ENCODE measurements around the gene TNS1.
A peak's percentile ranks its signal among the peaks of the same experiment; 100 is the strongest.

The TNS1 gene

DNA sequence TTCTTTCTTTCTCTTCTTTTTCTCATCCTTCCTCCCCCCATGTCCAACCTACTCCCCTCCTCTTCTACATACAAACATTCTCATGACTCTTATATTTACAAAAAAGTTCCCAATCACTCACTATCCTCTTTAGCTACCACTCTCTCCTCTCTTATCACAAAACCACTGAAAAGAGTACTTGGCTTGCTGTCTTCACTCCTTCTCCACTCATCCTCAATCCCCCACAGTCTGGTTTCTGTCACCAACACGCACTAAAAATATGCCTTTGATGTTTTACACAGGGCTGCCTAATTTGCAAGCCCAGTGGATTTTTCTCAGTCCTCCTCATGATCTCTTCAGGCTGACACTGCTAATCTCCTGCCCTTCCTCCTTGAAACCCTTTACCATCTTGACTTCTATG, 159.5 kb downstream of the TNS1 start:
- no peak for DNase-seq

DNA sequence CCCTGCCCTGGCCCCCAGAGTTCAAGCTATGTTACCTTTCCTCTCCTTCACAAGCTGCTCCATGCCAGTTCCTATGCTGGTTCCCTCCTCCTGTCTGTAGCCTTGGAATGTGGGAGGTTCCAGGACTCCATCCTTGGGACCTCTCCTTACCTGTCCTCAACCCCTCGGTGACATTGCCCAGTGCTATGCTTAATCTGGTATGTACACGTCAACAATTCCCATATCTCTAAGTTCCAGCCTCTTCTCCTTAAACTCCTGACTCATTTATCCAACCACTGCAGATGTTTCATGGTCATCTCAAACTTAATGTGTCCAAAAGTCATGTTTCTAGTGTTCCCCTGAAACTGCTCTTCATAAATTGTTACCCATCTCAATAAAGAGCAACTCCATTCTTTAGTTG, 160.8 kb downstream of the TNS1 start:
- DNase-seq, result no peak

DNA sequence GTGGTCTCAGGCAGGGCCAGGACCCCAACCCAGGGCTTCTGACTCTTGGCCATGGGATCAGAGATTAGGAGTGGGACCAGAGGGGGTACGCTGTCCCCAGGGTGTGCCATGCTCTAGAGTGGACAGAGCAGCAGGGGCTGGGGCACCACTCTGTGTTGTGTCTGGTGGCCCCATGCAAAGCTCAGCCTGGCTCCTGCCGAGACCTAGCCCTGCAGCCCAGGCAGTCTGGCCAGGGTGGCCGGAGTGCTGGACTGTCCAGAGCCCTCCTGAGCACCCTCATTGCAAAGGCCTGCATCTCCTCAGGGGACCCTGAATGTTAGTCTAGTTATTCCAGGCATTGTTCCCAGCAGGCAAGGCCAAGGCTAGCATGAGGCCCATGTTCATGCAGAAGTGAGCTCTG, 162.3 kb downstream of the TNS1 start:
- no peak for DNase-seq

DNA sequence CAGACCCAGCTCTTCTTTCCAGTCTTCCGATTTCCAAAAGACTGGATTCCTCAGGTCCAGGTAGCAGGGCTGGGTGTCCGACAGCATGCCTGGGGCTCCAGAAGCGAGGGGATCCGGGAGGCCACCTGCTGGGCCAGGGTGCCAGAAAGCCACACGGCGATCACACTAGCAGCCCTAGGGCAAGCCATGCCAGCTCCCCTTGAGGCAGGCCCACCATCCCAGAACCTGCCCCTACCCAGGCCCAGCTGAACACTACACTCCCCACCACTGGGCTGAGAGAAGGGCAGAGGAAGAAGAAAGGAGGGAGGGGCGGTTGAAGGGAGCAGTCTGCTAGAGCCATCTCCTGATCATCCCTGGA, 163.1 kb downstream of the TNS1 start:
- DNase-seq, result no peak

DNA sequence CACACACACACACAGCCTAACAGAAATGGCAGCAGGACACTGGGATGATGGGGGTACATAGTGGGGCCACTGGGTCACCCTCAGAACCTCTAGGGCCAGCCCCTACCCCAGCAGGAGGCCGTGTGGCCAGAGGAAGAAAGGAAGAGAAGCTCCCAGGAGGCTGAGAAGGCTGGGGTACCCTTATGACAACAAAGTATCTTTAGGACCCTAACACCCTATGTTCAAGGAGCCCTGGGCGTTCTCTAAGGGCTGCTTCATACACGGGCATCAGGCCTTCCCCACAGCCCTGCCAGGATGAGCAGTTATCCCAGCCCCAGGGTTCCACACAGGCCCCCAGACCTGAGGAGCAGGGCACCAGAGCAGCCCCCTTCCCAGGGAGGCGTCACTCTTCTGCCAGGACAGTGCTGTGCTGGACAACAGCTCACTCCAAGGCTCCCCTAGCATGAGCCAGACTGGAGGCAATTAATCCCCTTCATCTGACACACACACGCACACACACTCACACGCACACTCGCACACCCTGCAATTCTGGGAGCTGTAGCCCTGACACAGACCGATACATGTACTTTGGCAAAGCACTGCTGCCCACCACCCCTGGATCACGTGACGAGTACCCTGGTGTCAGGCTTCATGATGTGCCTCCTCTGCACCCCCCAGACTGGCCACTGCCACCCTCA, 163.6 kb downstream of the TNS1 start:
- DNase-seq, result no peak

DNA sequence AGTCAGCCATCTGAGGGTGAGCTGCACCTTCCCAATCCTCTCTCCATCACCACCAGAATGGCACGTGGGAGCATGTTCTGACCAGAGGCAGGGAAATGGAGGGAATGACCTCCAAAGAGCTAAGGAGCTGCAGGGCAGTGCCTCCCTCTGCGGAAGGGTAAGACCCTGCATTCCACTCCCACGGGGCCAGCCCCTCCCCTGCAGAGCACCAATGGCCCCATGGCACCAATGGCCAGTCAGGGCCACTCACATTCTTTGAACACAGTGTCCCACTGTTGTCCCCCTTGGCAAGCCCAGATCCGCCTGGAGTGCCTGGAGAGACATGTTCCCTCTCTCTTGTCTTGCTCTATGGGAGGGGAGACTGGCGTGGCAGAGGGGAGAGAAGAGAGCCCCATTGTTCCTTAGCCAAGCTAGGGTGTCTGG, 164.4 kb downstream of the TNS1 start:
- DNase-seq, result no peak

DNA sequence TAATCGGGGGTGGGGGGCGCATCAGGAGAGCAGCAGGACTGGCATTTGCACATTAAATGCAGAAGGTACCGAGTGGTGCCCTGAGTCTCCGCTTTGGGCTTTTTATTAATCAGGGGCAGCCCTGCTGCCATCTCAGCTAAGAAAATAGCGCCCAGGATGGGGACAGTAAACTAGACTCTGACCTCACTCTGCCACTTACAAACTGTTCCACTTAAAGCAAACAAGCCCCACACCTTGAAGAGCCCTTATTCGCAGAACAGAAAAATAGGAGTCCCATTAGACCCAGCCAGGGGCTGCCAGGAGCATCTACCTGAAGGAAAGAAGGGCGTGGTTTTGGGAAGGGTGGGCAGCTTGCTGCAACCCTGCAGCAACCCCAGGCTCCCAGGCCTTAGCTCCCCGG, 165.3 kb downstream of the TNS1 start:
- peak in 1 of 3 experiments; percentile 4 for DNase-seq

DNA sequence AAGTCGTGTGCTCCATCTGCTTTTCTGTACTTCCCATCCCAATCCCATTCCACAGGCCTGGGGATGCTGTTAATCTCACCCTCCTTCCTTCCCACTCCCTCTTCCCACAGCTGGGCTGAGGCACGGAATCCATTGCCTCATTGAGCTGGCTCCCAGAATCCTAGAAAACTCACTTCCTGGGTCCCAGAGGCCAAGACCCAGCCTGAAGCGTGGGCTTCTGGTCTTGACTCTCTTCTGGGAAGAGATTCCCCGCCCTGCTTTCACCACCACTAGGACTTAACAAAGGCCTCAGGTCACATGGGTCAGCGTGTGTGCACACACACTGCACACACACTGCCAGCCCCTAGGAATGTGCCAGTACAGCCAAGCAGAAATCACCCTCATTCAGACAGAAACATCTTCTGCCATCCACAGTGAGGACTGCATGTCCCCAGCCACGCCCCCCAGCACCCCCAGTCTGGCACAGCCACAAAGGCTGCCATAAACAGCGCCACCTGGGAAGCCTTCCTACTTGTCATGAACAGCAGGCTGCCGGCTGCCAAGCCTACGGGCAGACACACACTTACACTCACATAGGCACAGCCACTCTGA, 165.8 kb downstream of the TNS1 start:
- peak in 1 of 3 experiments; percentile 3 for DNase-seq

DNA sequence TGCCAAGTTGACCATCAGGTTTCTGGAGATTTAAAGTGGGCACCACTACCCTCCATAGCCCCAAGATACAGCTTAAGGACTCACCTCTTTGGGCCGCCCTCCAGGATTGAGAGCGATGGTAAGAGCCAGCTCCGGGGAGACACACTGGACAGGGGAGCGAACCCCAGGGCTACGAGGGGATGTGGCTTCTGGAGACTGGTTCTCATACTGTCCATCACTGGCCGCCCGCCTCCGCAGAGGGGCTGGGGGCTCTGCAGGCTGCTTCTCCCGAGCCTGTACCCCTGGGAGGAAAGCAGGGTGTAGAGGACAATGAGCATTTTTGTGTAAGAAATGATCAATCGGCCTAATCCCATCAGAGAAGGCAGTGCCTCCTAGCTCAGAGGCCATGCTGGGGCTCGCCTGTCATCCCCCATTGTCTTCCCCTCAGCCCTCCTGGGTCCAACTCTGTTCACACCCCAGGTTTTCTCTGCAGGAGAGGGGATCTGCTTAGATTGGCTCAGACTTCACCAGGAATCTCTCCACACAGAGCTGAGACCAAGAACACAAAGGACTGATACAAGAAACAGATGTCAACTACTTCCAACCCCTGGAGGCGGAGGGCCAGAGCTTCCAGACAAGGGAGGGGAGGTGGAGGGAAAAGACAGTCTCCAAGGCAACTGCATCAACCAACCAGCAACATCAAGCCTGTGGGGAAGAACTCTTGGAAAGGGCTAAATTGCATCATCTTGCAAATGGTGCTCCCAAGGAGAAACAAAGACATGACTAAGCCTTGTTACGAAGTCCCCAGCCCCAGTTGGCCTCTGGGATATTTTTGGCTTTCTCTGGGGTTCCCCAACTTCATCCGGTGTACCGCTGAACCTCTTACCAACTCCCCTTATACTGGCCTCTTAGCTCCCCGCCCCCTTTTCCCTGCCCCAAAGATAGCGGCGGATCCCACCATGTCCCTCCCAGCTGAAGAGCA, 166.6 kb downstream of the TNS1 start:
- DNase-seq, result no peak

DNA sequence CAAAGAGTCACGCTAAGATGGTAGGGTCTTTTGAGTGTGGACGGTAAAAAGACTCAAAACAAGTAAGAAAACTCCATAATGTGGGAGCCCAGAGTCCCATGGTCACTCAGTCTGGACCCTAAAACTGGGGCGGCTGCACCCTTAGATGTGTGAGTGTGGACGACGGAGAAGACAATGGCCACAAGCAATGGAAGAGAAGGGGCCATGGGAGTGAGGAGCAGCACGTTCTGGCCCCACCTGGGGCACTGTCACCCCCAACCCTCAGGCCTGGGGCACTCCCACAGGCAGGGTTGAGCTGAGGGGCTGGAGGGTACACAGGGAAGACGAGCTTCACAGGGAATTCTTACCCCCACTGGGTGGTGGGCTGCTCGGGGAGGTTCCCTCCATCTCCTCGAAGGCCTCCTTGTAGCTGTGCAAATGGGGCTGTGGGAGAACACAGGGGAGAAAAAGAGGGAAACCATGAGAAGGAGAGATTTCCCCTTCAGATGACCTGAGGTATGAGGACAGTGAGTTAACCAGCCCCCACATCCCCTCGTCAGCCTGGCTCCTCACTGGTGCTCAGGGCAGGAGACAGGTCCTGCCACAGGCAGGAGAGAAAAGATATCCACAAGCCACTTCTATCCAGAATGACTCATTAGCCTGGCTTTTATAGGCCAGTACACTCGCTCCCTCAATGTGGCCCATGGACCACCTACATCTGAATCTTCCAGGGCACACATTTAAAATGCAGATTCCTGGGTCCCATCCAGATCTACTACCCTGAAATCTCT, 167.9 kb downstream of the TNS1 start:
- no peak for DNase-seq

DNA sequence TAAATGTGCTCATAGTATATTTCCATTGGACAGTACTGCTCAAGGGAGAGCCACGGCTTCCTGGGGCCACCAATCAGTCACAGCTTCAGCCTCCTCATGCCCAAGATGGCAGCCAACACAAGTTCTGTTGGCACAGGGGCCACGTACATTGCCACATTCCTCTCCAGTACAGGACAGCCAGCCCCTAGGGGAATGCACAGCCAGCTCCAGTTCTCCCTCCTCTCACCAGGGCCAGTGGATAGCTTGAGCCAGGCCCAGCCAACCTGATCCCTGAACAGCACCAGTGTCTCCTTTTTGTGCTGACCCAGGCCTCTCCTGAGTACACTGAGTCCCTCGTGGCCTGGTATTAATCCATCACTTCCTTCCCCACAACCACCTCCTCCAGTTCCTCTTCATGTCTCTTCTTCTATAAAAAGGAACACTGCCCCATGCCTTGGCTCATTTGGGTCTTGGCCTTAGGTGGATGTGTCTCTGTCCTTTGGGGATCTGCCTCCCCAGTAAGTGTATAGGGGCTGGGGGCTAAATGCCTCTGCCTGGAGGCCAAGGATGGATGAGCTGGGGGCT, 168.7 kb downstream of the TNS1 start:
- DNase-seq, result no peak

DNA sequence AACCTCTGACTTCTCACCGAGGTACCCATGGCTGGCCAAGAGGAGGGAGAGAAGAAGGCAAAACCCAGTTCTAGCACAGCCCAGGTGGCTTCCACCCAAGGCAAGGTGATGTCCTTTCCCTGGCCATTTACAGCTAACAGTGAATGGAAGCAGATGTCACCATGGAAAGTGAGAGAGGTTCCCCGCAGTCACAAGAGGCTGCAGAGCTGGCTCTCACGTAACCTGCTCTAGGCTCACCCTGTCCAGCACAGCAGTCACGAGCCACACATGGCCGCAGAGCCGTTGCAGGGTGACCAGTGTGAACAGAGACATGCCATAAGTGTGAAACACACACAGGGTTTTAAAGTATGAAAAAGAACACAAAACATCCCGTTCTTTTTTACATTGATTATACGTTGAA, 169.4 kb downstream of the TNS1 start:
- DNase-seq, result no peak

DNA sequence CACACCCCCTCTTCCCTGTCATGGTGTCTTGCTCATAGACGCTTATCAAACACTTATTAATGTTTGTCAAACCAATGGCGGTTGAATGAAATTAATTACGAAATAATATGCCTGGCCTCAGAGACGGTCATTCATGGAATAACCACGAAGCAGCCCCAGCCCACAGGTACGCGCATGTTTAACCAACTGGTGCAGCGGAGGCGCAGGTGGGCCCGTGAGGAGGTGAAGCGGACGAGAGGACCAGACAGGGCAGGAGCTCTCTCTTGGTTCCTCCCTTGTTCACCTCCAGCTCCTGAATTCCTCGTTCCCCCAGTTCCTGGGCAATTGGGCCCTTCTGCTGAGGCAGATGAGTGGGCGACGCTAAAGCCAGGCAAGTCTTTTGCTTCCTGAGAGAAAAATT, 169.8 kb downstream of the TNS1 start:
- DNase-seq, result no peak

DNA sequence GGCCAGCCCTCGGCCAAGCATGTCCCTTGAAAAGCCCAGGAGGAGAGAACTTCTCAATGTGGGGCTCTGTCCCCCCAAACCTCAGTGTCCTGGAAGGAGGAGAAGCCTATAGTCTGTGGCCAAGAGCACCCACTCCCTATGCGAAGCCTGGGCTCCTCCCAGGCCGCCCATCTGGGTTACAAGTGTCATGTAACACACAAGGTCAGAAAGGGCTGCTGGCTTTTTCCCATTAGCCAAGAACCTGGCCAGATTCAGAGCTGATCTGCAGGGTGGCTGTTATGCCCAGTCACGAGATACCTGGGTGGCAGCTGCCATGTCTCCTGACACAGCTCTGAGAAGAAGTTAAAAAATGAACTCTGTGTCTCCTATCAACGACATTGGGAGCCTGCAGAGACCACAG, 170.7 kb downstream of the TNS1 start:
- DNase-seq, result no peak

DNA sequence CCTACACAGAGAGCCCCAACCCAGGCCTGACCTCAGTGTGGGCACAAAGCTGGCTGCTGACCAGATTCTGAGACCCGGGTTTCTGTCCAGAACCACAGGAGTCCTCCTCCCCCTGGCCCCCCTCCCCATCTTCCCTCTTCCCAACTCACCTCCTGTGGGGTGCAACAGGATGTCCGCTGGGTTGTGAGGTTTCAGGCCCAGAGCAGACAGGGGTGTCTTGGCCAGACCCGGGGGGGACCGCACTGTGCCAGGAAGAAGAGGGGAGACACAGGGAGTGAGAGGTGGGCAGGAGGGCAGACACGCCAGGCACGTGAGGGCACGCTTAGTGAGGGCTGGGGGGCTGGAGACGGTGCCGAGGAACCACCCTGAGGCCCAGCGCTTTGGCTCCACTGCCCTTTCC, 171.5 kb downstream of the TNS1 start:
- no peak for DNase-seq

DNA sequence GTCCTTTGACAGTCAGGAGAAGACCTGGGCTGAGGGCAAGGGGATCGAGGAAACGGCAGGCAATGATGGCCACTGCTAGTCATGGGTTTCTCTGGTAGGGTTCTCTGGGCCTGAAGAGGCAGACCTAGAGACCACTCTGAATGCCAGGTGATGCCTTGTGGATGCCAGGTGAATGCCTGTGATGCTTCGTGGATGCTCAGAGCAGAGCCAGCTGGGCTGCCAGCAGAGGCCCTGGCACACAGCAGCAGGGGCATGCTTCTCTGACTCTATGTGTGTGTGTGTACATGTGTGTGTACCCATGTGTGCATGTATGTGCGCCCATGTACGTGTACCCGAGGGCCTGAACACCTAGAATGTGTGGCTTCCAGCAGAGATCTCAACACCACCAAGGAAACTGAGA, 172.0 kb downstream of the TNS1 start:
- DNase-seq, result no peak

DNA sequence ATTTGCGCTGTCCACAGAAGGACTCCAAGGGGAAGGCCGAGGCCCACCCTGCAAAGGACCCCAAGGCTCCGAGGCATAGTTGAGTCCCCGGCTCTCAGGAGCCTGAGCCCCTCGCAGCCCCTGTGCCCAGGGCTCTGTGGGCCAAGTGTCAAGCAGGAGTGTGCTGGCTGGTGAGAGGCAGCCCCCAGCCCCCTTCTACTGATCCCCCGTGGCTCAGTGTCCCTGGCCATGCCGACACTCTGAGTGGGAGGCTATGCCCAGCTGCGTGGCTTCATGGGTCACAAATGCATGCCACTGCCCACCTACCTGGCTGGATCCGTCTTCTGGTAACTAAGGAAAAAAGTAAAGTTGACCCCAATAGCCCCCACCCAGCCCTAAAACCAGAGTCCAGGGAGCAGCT, 172.7 kb downstream of the TNS1 start:
- DNase-seq, result no peak

DNA sequence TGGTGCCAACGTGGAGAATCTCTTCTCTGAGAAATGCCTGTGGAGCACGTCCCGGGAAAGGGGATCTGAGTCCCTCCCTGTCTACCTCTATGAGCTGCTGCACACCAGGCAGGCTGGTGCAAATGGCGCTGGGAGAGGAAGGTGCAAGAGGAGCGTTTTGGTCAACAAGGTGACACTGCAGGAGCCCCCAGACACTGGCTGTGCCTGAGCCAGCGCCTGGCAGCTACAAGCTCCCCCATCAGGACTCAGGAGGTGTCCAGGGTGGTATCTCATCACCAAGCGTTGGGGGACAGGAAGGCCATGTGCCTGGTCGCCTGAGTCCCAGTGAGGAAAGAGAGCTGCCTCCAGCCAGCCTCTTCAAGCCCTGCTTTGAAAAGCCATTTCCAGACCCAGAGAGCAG, 173.4 kb downstream of the TNS1 start:
- DNase-seq, result no peak

DNA sequence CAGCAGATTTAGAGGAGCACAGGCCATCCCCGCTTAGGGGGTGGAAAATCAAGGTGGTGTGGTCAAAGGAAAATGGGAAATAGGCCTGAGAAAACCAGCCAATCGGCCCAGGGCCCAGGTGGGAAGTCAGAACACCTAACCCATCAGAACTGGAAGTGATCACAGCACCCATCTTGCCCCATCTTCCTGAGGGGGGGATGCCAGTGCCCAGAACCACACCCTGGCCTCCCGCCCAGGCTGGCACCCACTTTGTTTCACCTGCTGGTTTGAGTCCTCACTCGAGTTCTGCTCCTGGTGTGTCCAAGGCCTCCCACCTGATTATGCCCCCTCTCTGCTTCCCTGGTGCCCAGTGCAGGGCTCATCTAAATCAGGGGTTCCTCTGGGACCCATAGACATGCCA, 174.5 kb downstream of the TNS1 start:
- no peak for DNase-seq

DNA sequence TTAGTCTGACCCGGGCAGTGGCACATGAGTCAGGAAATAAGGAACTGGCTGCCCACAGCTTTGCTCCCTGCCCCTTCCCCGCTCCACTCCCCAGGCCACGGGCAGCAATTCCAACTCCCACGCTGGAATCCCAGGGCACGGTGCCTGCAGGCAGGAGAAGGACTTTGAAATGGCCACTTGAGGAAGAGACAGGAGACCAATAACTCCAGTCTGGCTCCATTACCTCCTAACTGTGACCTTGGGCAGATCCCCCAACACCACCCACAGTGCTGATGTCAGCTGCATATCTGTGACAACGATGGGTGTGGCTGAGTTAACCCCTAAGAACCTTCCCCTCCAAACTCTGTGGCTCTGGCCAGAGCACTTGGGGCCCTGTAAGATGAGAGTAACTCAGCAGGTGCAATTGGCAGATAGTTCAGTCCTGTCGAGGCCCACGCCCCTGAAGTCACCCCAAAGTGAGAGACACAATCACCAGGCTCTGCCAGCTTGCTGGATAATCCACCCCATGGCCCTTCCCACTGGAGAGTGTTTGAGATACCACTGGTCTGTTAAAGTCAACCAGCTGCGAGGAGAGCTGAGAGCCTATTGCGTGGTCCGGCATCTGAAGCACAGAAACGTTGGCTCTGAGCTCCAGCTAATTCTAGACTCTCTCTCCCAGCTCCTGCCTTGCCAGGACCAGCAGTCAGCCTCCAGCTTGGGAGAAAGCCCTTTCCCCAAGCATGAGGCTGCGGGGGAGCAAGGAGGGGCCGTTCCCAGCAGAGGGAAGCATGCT, 175.2 kb downstream of the TNS1 start:
- no peak for DNase-seq

DNA sequence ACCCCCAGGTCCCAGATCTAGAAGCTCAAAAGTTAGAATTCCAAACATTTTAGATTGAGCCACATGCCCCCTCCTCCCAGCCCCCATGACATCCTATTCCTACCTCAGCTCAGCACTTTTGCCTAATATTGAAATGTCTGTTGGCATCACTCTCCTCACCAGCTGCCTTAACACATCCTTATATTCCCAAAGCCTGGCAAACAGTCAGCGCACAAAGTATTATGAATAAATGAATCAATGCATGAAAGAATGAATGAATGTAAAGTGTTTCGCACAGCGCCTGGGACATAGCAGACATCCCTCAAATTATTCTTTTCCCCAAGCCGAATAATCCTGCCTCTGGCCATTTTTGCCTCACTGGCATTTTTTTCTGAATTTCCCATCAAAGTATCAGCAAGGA, 175.8 kb downstream of the TNS1 start:
- no peak for DNase-seq

DNA sequence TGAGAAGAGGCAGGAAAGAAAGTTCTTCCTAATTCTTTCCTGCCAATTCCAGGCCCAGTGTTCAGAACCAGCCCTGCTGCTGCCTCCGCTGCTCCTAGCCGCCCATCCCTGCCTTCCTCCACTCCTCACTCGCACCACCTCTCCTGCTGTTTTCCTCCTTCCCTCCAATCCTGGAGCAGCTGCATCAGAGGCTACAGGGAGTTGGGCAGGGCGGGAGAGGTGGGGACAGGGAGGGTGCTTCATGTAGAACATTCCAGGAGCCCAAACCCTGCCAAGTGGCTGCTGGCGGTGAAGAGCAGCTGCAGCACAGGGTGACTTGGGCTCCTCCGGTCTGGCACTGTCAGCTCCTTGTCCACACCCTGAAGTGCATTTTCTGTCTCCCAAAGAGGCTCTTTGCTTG, 176.3 kb downstream of the TNS1 start:
- peak in 1 of 3 experiments; percentile 19 for DNase-seq
